Measurements from ENCODE around the gene IQSEC1. TPM values are rescaled to one million over a fixed set of nuclear protein-coding genes. Genes with fewer than 3 reads are reported as not detected.

Gene IQSEC1
- total and polyA plus RNA-seq, 9 of the 15 experiments (the other 6 are each of a cell fraction or from before 2014, with no cell fraction given) = 0.56 to 39.0 (median 6.8) TPM

DNA sequence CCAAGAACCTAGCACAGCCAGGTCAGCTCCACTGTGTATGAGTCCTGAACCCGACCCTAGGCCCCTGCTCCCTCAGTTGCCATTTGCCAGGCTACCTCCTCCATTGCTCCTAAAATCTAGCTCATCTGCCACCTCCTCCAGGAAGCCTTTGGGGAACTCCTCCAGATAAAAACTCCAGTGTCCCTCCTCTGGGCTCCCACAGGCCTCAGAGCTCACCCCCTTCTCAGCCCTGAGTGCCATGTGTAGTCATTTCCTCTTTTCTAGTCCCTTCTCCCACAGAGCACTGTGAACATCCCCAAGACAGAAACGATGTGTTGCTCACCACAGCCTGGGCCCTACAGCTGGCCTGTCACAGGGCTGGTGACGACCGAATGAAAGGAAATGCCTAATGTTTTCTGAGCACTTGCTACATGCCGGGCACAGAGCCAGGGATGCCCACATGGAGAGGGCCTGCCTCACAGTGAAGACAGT lies 61.0 kb downstream of the IQSEC1 start (continued):
- no peak for TF ChIP-seq ZNF239 (CRISPR knock-in tag; IDR thresholded peaks at IDR 0.05)
- TF ChIP-seq HIVEP1 (CRISPR knock-in tag; IDR thresholded peaks at IDR 0.05) = no peak

DNA sequence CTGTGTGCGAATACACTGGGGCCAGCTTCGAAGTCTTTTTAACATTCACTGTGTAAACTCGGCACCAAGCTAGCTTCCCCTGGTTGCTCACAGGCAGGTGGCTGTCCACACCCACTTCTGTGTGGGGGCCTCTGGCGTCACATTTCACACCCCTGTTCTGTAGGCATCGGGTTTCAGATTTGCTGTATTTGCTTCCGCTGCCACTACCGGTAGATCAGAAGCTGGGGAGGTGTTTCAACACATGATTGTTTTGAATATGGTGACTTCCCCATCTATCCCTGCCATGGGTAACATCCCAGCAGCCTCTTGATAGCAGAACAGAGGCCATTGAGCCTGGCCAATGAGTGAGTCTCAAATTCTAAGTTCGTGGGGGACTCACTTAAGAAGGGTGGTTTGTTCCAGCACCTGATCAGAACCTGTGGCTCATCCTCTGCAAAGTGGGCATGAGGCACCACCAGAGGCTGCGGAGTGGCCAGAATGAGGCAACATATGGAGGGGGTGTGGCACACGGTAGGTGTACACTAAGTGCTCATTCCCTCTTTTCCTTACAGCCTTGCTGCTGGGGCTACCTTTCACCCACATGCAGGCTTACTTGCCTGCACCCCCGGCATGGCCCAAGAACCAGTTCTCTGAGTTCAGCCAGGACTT lies 61.5 kb downstream of the IQSEC1 start:
- peak overlapping the region; percentile 69 for H2AFZ ChIP-seq (ENCODE audit: low read depth, low read length)
- no peaks in the 10 kb centered on the region for H3K9me1 ChIP-seq (ENCODE audit: control insufficient read depth, insufficient read depth, low read length)
- POLR2A ChIA-PET = interaction anchor here (0.6 kb wide), 2 partner anchors 13 to 26 kb away, joined by 3 read pairs; no protein-coding TSS in a partner anchor
- intact Hi-C loops (cut with micrococcal nuclease) = loop anchor here (2.0 kb wide), 1 partner anchor 17 kb away; no protein-coding TSS in a partner anchor
- FAIRE-seq (peak; percentile 85), ATAC-seq (peak; percentile 26), DNase-seq (ENCODE audit: extremely low read depth in 1 of 4, low spot score in 3 of 4) (peak in 3 of 4 experiments; percentile 51 to 79 (median 69))
- H3K4me1 ChIP-seq (replicated peaks in 1 of 2; ENCODE audit: control insufficient read depth in 2 of 2, insufficient read depth in 2 of 2, low read length in 2 of 2) = peaks cover 83 to 84% of the 10 kb centered on the region in 2 experiments
- CTCF ChIA-PET (ENCODE audit: low intra/inter-chr PET ratio) = no interaction called here
- H3K4me2 ChIP-seq (ENCODE audit: insufficient read depth, low read length) = no peak overlapping the region
- 29% methylated on average over 11 of the region's 11 CpGs for WGBS (ENCODE audit: insufficient coverage, low coverage, missing lambda C conversion rate)
- H3K36me3 ChIP-seq (ENCODE audit: control insufficient read depth, insufficient read depth, low read length) = no peaks in the 10 kb centered on the region
- no peaks in the 10 kb centered on the region for H3K27me3 ChIP-seq (ENCODE audit: control insufficient read depth in 2 of 2, insufficient read depth in 2 of 2, low read length in 2 of 2)
- peak overlapping the region in 1 of 2 experiments; percentile 17; a peak in 1 of 4 replicates for H3K9ac ChIP-seq (ENCODE audit: insufficient read depth in 1 of 2, low read depth in 2 of 2, low read length in 2 of 2)
- no peaks in the 10 kb centered on the region for H3K79me2 ChIP-seq (ENCODE audit: control insufficient read depth, insufficient read depth, low read length)
- H3K4me3 ChIP-seq = no peak overlapping the region
- in situ Hi-C loops (cut with MboI) = no loop called here
- no TSS peak for BruUV-seq (replicated peaks)
- H4K20me1 ChIP-seq (replicated peaks; ENCODE audit: control insufficient read depth, insufficient read depth, low read length) = 0 out of 2 replicates have a peak, but pooled peaks cover 4% of the 10 kb centered on the region
- peak overlapping the region; percentile 38; the same call in 1 of the 3 replicates for H3K27ac ChIP-seq (ENCODE audit: extremely low read depth, low read depth, low read length)
- H3K9me3 ChIP-seq (replicated peaks; ENCODE audit: control insufficient read depth, insufficient read depth, low read depth, low read length) = no peaks in the 10 kb centered on the region
- 0 out of 2 replicates have a peak, but pooled peaks have one; percentile 12 for TF ChIP-seq SMARCE1 (IDR thresholded peaks at IDR 0.05)
- TF ChIP-seq PHF8 (IDR thresholded peaks at IDR 0.05; ENCODE audit: borderline replicate concordance, low read length) = no peak
- TF ChIP-seq, protein P1, sequence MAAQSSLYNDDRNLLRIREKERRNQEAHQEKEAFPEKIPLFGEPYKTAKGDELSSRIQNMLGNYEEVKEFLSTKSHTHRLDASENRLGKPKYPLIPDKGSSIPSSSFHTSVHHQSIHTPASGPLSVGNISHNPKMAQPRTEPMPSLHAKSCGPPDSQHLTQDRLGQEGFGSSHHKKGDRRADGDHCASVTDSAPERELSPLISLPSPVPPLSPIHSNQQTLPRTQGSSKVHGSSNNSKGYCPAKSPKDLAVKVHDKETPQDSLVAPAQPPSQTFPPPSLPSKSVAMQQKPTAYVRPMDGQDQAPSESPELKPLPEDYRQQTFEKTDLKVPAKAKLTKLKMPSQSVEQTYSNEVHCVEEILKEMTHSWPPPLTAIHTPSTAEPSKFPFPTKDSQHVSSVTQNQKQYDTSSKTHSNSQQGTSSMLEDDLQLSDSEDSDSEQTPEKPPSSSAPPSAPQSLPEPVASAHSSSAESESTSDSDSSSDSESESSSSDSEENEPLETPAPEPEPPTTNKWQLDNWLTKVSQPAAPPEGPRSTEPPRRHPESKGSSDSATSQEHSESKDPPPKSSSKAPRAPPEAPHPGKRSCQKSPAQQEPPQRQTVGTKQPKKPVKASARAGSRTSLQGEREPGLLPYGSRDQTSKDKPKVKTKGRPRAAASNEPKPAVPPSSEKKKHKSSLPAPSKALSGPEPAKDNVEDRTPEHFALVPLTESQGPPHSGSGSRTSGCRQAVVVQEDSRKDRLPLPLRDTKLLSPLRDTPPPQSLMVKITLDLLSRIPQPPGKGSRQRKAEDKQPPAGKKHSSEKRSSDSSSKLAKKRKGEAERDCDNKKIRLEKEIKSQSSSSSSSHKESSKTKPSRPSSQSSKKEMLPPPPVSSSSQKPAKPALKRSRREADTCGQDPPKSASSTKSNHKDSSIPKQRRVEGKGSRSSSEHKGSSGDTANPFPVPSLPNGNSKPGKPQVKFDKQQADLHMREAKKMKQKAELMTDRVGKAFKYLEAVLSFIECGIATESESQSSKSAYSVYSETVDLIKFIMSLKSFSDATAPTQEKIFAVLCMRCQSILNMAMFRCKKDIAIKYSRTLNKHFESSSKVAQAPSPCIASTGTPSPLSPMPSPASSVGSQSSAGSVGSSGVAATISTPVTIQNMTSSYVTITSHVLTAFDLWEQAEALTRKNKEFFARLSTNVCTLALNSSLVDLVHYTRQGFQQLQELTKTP (IDR thresholded peaks at IDR 0.05; ENCODE audit: low read depth in 1 of 2, partially characterized antibody in 2 of 2) = no peak
- TF ChIP-seq ZFPM2 (CRISPR knock-in tag; IDR thresholded peaks at IDR 0.05) = no peak
- no peak for TF ChIP-seq PPARD (CRISPR knock-in tag; IDR thresholded peaks at IDR 0.05)
- TF ChIP-seq, protein P2, sequence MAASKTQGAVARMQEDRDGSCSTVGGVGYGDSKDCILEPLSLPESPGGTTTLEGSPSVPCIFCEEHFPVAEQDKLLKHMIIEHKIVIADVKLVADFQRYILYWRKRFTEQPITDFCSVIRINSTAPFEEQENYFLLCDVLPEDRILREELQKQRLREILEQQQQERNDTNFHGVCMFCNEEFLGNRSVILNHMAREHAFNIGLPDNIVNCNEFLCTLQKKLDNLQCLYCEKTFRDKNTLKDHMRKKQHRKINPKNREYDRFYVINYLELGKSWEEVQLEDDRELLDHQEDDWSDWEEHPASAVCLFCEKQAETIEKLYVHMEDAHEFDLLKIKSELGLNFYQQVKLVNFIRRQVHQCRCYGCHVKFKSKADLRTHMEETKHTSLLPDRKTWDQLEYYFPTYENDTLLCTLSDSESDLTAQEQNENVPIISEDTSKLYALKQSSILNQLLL (CRISPR knock-in tag; IDR thresholded peaks at IDR 0.05; ENCODE audit: borderline replicate concordance) = no peak
- no peak for TF ChIP-seq NCOA1 (IDR thresholded peaks at IDR 0.05; ENCODE audit: low read depth)
- no peak for TF ChIP-seq ZFX (CRISPR knock-in tag; IDR thresholded peaks at IDR 0.05)
- TF ChIP-seq RBM39 (optimal IDR thresholded peaks at IDR 0.05; ENCODE audit: low read depth, low read length) = no peak
- no peak for TF ChIP-seq HOXB6 (CRISPR knock-in tag; IDR thresholded peaks at IDR 0.05; ENCODE audit: borderline replicate concordance)
- TF ChIP-seq, protein P3, sequence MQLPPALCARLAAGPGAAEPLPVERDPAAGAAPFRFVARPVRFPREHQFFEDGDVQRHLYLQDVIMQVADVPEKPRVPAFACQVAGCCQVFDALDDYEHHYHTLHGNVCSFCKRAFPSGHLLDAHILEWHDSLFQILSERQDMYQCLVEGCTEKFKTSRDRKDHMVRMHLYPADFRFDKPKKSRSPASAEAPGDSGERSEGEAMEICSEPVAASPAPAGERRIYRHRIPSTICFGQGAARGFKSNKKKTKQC (CRISPR knock-in tag; IDR thresholded peaks at IDR 0.05) = no peak
- no peak for TF ChIP-seq ZNF79 (CRISPR knock-in tag; IDR thresholded peaks at IDR 0.05; ENCODE audit: low read depth)
